Mesodermal cell (in vitro differentiated cells): ENCODE data around the gene FRMD1.

Experiments
- H3K27ac ChIP-seq: 2 replicates; pipeline ENCODE4 v1.7.0; 2013; ENCODE audit warnings: mild to moderate bottlenecking, low read depth, low read length, moderate library complexity; ENCODE audit not compliant: severe bottlenecking
- H3K36me3 ChIP-seq: 2 replicates; pipeline ENCODE4 v1.7.1; 2013; ENCODE audit warnings: mild to moderate bottlenecking, low read length, moderate library complexity; ENCODE audit not compliant: control insufficient read depth, insufficient read depth
- H3K4me1 ChIP-seq: one replicate; pipeline ENCODE4 v1.7.1; 2013; ENCODE audit warnings: mild to moderate bottlenecking, low read length; ENCODE audit not compliant: insufficient read depth, control insufficient read depth, poor library complexity, severe bottlenecking
- H3K4me3 ChIP-seq: 2 replicates; pipeline ENCODE4 v1.7.0; 2013; ENCODE audit warnings: low read length, control low read depth, mild to moderate bottlenecking; ENCODE audit not compliant: insufficient read depth, poor library complexity, severe bottlenecking; ENCODE audit errors: extremely low read depth
- H3K9me3 ChIP-seq: 2 replicates; pipeline ENCODE4 v1.7.1; 2013; ENCODE audit warnings: mild to moderate bottlenecking, low read length, moderate library complexity; ENCODE audit not compliant: control insufficient read depth
- WGBS, 2 experiments: methylation state at CpG; one replicate each; pipeline ENCODE4 v1.1.5; 2013; ENCODE audit warnings: missing lambda C conversion rate in 2 of 2; ENCODE audit not compliant: insufficient coverage in 2 of 2; 5-methylcytosine and 5-hydroxymethylcytosine counted together

The FRMD1 gene

DNA sequence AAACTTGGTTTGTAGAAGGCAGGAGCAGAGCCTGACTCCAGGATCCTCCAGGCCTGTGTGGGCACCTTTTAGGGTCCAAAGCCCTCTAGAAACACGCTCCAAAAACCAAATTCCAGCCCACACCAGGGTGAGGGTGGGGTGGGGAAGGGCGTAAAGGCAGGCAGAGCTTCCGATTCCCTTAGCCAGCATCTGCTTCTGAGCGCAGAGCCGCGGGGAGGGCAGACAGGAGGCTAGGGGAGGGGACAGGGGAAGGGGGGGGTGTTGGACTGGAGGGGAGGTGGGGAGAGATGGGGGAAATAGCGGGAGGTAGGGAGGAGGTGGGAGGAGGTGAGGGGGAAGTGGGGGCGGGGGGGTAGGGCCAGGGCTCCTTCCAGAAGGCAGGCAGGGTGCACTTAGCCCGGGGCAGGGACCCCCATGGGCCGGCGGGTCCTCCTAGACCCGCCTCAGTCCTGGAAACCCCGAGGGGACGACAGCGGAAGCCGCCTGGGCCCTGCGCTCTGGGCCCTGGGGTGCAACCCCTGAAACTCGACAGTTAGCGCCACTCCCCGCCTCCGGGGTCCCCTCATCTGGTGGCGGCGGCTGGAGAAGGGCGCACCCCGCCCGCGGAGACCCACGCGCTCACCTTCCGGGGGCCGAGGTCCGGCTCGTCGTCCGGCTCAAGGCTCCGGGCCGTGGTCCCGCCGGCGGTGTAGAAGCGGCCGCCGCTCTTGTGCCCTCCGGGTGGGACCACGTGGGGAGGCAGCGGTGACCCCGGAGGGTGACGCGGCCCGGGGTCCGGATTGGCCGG lies 22.0 kb upstream of the FRMD1 start:
- Histone ChIP-seq H3K27ac (no peak overlapping the region), H3K9me3 (no peaks in the 10 kb centered on the region), H3K4me1 (peaks cover 10% of the 10 kb centered on the region), H3K36me3 (no peaks in the 10 kb centered on the region), H3K4me3 (peak overlapping the region; percentile 27)
- 6 to 8% methylated on average over 25 to 38 of the region's 52 CpGs for WGBS, 2 experiments

DNA sequence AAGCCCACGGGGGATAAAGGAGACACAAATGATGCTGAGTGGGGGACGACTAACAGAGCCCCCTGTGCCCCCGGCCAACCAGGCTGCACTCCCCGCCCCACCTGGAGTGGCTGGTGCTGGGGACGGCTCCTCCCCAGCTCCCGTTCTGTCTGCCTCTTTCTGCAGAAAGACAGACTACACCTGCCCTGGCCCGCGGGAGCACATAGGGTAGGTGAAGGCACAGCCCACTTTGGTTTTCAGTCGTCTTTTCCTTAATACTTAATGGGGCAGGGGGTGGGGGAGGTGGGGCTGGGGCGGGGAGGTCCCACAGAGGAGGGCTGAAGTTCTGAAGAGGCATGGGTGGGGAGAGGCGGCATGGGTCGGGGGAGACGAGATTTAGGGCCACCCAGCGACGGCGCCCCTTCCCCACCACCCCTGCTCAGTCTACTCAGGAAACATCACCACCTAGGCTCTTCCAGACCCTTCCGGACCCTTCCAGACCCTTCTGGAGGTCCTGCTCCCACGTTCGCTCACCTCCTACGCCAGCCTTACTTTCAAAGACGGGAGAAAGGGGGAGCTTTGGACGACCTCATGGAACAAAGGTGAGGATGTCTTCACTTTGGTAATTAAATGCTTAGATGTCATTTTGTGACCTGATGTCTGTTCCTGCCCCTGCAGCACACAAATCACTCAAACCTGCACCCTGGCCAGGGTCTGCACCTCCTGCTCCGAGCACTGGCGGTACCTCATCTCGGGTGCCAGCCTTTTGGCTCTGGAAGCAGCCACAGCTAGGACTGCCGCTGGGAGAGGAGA lies 21.2 kb upstream of the FRMD1 start:
- H3K4me3 ChIP-seq = no peak overlapping the region
- peaks cover 10% of the 10 kb centered on the region for H3K4me1 ChIP-seq
- no peak overlapping the region for H3K27ac ChIP-seq
- 93 to 95% methylated on average over 13 to 15 of the region's 26 CpGs for WGBS, 2 experiments
- no peaks in the 10 kb centered on the region for H3K9me3 ChIP-seq
- no peaks in the 10 kb centered on the region for H3K36me3 ChIP-seq

- WGBS, 2 experiments = 52 to 59% methylated on average over 23 of the region's 23 CpGs
- Histone ChIP-seq H3K9me3 (no peaks in the 10 kb centered on the region), H3K4me3 (no peak overlapping the region), H3K36me3 (no peaks in the 10 kb centered on the region), H3K27ac (no peak overlapping the region), H3K4me1 (peaks cover 10% of the 10 kb centered on the region)
Measured at GRCh38 chr6:168099201-168100010, 20.4 kb upstream of the FRMD1 start.

DNA sequence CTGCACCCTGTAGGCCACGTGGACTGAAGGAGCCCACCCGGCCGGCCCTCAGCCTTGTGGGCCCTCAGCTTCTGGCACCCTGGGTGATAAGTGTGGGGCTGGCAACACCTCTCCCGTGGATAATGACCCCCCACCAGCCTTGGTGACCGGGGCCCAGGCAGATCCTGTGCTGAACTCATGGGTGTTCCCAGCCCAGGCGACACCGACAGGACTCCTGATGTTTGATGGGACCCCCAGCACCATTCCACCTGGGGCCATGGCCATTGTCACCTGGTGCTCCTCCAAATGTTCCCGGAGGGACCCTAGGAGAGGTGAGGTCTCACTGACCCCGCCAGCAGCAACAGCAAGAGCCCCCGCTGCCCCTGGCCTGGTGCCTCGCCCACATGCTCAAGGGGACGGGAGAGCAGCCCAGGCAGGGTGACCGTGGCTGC lies 19.4 kb upstream of the FRMD1 start:
- WGBS, 2 experiments = 93 to 94% methylated on average over 12 of the region's 13 CpGs
- peaks cover 10% of the 10 kb centered on the region for H3K4me1 ChIP-seq
- no peaks in the 10 kb centered on the region for H3K36me3 ChIP-seq

DNA sequence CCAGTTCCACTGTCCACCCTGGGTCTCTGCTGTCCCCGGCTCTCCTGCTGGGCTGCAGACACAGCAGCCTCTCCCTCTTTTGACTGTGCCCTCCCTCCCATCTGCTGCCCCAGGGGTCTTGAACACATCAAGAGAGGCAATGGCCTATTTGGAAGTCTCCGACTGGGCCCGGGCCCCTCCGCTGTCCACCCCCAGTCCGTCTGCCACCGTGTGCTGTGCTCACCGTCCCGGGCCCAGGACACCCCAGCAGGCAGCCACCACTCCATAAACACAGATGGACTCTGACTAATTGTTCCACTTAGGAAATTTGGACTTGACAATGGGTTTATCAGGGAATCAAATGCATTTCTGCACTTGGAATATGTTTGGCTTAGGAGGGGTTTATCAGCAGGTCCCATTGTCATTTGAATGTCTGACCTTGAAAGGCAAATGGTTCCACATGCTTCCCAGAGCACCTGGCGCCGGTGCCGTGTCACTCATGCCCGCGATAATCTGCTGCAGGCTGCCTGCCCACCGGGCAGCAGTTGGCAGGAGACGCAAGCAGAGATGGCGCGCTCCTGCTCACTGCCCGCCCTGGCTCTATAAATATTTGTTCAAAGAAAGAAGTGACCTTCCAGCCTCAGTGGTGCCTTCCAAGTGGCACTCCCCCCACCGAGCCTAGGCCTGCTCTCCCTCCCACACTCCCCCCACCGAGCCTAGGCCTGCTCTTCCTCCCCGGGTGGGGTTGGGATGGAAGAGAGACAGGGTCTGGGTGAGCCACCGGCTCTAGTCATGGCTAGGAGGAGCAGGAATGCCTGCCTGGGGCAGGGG lies 18.8 kb upstream of the FRMD1 start:
- H3K27ac ChIP-seq = no peak overlapping the region
- 93 to 94% methylated on average over 11 of the region's 22 CpGs for WGBS, 2 experiments

More for the DNA sequence above, 19.4 kb upstream of the FRMD1 start:
- Histone ChIP-seq H3K4me3 (no peak overlapping the region), H3K9me3 (no peaks in the 10 kb centered on the region), H3K27ac (no peak overlapping the region)

DNA sequence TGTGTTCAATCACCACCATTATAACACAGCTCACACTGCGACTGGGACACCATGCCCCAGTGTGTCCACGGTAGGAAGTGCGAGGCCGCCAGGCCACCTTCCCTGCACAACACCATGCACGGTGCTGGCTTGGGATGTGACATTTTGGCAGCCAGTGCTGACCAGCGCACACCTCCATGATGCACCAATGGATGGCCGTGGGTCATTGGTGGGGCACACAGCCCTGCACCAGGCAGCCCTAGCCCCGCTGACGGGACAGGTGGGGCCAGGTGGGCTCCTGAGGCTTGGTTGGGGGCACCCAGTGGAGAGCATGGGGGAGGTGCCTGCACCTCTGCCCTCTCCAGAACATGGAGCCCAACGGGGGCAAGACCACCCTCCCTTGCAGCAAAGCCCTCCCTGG lies 18.2 kb upstream of the FRMD1 start:
- H3K36me3 ChIP-seq = no peaks in the 10 kb centered on the region
- 92 to 96% methylated on average over 6 to 9 of the region's 10 CpGs for WGBS, 2 experiments
- H3K27ac ChIP-seq = no peak overlapping the region
- H3K4me3 ChIP-seq = no peak overlapping the region
- no peaks in the 10 kb centered on the region for H3K9me3 ChIP-seq
- H3K4me1 ChIP-seq = peaks cover 10% of the 10 kb centered on the region

More for the DNA sequence above, 18.8 kb upstream of the FRMD1 start:
- peaks cover 10% of the 10 kb centered on the region for H3K4me1 ChIP-seq
- H3K36me3 ChIP-seq = no peaks in the 10 kb centered on the region
- H3K9me3 ChIP-seq = no peaks in the 10 kb centered on the region
- no peak overlapping the region for H3K4me3 ChIP-seq

DNA sequence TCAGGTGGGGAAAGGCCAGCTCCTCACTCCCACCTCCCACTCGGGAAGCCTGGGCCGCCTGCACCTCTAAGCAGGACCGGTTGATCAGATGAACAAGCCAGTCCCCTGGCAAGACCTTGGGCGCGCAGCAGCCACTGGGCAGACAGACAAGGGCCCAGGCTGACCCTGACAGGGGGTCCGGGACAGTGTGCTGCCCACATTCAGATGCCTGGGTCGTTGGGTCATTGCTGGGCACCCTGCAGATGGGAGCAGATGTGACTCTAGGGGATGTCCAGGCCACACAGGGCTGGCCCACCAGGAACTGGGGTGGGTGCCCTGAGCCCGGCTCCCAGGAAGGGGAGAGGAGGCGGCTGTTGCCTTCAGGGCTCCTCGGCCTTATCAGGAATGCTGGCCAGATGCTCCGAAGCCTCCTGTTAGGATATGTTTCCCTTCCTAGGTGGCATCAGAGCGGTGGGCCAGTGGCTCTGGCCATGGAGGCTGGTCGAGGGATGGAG lies 17.3 kb upstream of the FRMD1 start:
- Histone ChIP-seq H3K27ac (no peak overlapping the region), H3K36me3 (no peaks in the 10 kb centered on the region), H3K4me3 (no peak overlapping the region), H3K4me1 (peaks cover 10% of the 10 kb centered on the region), H3K9me3 (no peaks in the 10 kb centered on the region)
- 88 to 93% methylated on average over 11 of the region's 13 CpGs for WGBS, 2 experiments

GRCh38 chr6:168095716-168096250 lies 16.8 kb upstream of the FRMD1 start:
- Histone ChIP-seq H3K9me3 (no peaks in the 10 kb centered on the region), H3K36me3 (no peaks in the 10 kb centered on the region), H3K4me3 (no peak overlapping the region), H3K27ac (no peak overlapping the region), H3K4me1 (peaks cover 9% of the 10 kb centered on the region)
- 94 to 95% methylated on average over 9 to 13 of the region's 14 CpGs for WGBS, 2 experiments

- no peaks in the 10 kb centered on the region for H3K36me3 ChIP-seq
- H3K9me3 ChIP-seq = no peaks in the 10 kb centered on the region
- no peak overlapping the region for H3K4me3 ChIP-seq
- 91 to 92% methylated on average over 14 to 16 of the region's 17 CpGs for WGBS, 2 experiments
- H3K4me1 ChIP-seq = peaks cover 6% of the 10 kb centered on the region
- no peak overlapping the region for H3K27ac ChIP-seq
Measured at GRCh38 chr6:168095171-168095691, 16.2 kb upstream of the FRMD1 start.
